CD4-positive, alpha-beta T cell treated with Interleukin-4 for 1 hour (primary cell): ENCODE measurements around the gene ABCA1.
A peak's percentile ranks its signal among the peaks of the same experiment; 100 is the strongest.

Experiments
- DNase-seq, 2 donors: peaks; one replicate each; pipeline ENCODE4 v3.0.0-alpha.2; 2020 to 2022

The ABCA1 gene

DNA sequence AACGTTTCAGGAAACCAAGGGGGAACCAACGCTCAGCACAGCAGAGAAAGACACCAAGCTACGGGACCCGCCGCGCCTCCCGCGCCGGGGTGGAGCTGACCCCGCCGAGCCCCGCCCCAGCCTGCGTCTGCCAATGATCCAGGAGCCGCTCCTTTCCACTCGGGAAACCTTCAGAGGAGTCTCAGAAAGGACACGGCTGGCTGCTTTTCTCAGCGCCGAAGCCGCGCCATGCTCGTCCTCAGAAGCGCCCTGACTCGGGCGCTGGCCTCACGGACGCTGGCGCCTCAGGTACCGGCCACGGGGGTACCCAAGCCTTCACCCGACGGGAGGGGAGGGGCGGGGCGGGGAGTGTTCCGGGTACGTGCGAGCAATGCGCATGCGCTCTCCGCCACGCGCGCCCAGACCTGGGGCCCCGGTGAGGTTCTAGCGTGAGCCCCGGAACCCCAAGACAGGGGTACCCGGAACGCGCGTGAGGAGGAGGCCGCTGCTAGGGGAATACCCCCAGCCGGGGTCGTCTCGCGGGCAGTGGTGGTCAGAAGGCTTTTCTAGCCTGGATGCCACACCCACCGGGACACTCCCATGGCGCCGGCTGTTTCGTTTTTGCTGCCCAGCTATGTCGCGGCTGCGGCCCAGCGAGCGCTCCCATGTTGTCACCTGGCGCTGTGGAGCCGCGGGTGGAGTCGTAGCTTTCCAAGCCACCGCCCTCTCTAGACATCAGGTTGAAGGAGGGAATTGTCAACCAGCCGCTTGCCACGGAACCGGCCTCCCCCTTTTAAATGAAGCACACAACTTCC lies 180.2 kb downstream of the ABCA1 start, which contains the start of gene NIPSNAP3A:
NIPSNAP3A (plus strand) TSS at position 119 of the 794 bp plus-strand sequence; CDS start at position 229, 110 bp downstream.
- peak; percentile 88 to 89 for DNase-seq

DNA sequence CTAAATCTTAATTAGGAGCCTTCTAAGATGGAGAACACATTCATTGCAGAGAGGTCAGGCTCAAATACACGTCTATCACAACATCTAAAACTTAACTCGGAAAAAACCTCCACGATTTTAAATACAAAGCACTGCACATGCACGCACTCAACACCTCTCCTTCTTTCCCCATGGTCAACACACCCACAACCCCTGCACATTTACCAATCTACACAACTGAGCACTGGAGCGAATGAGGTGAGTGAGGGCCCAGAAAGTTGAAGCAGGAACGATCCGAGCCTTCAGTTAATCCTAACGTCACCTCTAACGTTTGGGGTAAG lies 180.8 kb downstream of the ABCA1 start:
- DNase-seq = no peak

GRCh38 chr9:104746798-104747197 lies 181.2 kb downstream of the ABCA1 start:
- DNase-seq = no peak

DNA sequence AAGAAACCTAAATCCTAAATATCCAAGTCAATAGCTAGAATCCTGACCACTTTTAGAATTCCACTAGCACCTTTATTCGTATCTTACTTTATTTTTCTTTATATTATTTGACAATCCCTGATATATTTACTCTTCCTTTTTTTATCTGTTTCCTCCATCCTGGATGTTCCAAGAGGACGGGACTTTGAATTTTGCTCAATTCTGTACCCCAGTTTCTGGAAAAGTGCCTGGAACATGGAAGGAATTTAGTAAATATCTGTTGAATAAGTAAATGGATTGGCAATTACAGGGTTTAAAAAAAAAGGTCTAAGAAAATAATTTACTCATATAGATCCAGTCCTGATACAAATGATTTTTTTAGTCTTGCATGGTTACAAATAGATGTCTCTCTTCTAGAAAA lies 181.7 kb downstream of the ABCA1 start:
- DNase-seq = no peak

- DNase-seq = no peak
Observed at GRCh38 chr9:104745852-104746251, 182.1 kb downstream of the ABCA1 start.

DNA sequence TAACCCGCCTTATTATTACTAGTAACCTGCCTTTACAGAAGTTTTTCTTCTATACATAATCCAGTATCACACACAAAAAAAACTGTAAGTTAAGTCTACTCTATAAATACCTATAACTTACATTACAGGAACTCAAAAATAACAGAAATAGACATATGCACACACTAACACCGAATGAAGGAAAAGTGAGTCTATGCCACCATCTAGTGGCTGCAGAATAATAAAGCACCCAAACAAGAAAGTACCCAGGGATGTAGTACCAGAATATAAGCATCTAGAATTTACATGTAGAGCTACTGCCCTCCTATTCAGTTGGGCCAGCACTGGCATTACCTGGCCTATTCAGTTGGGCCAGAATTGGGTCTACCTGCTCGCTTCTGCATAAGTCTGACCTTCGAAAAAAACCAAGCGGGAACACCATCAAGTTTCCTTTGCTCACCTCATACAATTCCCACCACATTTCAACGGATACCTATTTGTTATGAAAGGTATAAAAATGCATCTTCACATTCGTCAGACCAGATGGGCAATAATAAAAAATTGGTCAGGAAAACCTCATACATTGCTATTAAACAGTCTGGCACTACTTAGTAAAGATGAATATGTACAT lies 184.5 kb downstream of the ABCA1 start:
- DNase-seq = peak; percentile 52 to 79

GRCh38 chr9:104740621-104741020 lies 187.3 kb downstream of the ABCA1 start:
- DNase-seq = no peak

DNA sequence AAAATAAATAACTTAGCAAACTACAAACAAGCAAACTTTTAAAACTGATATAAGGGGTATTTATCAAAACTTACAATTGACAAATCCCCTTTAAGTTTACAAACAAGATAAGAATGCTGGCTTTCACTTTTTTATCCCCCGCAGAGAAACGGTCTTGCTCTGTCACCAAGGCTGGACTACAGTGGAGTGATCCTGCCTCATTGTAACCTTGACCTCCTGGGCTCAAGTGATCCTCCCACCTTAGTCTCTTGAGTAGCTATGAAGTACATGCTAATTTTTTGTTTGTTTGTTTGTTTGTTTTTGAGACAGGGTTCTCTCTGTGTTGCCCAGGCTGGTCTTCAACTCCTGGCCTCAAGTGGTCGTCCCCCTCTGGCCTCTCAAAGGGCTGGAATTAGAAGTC lies 189.5 kb downstream of the ABCA1 start:
- no peak for DNase-seq
